Fibroblast of peridontal ligament (primary cell): Measurements from ENCODE around the gene TFAP2B.

ENCODE experiments used
- DNase-seq: peaks from one replicate; pipeline ENCODE4 v3.0.0-alpha.2; 2010; ENCODE audit errors: extremely low read depth

TFAP2B gene

GRCh38 chr6:50848989-50849795, 30.5 kb downstream of the TFAP2B start:
- no peak for DNase-seq

- DNase-seq, result no peak
Measured at GRCh38 chr6:50849796-50850180, 31.1 kb downstream of the TFAP2B start.

GRCh38 chr6:50850223-50851048, 31.8 kb downstream of the TFAP2B start:
- no peak for DNase-seq

GRCh38 chr6:50851049-50851845, 32.6 kb downstream of the TFAP2B start:
- no peak for DNase-seq

GRCh38 chr6:50853939-50854338, 35.3 kb downstream of the TFAP2B start:
- no peak for DNase-seq

GRCh38 chr6:50861692-50862091, 43.0 kb downstream of the TFAP2B start:
- no peak for DNase-seq

GRCh38 chr6:50862176-50862575, 43.5 kb downstream of the TFAP2B start:
- no peak for DNase-seq

- DNase-seq, result no peak
Measured at GRCh38 chr6:50864601-50865000, 45.9 kb downstream of the TFAP2B start.

GRCh38 chr6:50868466-50868865, 49.8 kb downstream of the TFAP2B start:
- DNase-seq, result no peak

GRCh38 chr6:50873167-50873566, 54.5 kb downstream of the TFAP2B start:
- no peak for DNase-seq

- DNase-seq, result no peak
Measured at GRCh38 chr6:50884364-50884763, 65.7 kb downstream of the TFAP2B start.

GRCh38 chr6:50887112-50887511, 68.4 kb downstream of the TFAP2B start:
- DNase-seq, result no peak

- DNase-seq, result no peak
Measured at GRCh38 chr6:50889497-50889896, 70.8 kb downstream of the TFAP2B start.

- DNase-seq, result no peak
Measured at GRCh38 chr6:50889935-50890334, 71.3 kb downstream of the TFAP2B start.

- no peak for DNase-seq
Measured at GRCh38 chr6:50890579-50890978, 71.9 kb downstream of the TFAP2B start.

GRCh38 chr6:50891290-50891689, 72.6 kb downstream of the TFAP2B start:
- DNase-seq, result no peak
